Measurements from ENCODE around the gene CACNG6.

CACNG6 gene

DNA sequence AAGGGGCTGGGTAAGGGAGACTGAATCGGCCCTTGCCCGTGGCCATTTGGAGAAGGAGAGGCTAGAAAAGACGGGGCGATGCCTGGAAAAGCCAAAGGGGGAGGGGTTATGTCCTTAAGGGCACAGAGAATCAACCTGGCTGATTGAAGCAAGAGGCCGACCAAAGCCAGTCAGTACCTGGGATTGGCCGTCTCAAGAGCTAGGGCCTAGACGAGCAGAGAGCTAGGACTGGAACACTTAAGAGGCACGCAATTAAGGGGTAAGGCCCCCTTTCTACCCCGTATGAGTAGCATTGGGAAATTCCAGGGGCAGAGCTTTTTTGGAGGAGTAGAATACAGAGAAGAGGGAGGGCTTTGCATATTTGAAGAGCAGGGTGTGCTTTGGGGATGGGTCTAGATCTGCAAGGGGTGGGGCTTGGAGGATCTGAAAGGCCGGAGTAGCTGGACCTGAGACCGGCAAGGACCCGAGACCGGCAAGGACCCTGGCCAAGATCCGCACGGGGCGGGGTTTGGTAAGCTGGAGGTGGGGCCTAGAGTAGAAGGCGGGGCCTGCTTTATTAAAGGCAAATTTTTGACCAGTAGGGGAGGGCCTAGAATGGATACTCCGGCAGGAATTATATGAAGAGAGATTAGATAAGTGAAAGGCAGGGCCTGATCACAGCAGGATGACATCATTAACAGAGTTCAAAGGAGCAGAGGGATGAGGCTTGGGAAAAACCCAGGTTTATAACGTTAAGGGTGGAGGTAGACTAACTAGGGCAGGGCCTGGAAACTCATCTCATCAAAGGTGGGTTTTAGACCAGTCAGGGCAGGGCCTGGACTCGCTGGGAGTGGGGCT, 10.7 kb upstream of the CACNG6 start:
- DNase-seq (ENCODE audit: low read depth) = no peak
- no peak overlapping the region for H3K4me3 ChIP-seq (ENCODE audit: low read length)
- TF ChIP-seq, protein P1, sequence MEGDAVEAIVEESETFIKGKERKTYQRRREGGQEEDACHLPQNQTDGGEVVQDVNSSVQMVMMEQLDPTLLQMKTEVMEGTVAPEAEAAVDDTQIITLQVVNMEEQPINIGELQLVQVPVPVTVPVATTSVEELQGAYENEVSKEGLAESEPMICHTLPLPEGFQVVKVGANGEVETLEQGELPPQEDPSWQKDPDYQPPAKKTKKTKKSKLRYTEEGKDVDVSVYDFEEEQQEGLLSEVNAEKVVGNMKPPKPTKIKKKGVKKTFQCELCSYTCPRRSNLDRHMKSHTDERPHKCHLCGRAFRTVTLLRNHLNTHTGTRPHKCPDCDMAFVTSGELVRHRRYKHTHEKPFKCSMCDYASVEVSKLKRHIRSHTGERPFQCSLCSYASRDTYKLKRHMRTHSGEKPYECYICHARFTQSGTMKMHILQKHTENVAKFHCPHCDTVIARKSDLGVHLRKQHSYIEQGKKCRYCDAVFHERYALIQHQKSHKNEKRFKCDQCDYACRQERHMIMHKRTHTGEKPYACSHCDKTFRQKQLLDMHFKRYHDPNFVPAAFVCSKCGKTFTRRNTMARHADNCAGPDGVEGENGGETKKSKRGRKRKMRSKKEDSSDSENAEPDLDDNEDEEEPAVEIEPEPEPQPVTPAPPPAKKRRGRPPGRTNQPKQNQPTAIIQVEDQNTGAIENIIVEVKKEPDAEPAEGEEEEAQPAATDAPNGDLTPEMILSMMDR (IDR thresholded peaks at IDR 0.05; ENCODE audit: insufficient read depth, low read depth, low read length, missing control alignments) = no peak

DNA sequence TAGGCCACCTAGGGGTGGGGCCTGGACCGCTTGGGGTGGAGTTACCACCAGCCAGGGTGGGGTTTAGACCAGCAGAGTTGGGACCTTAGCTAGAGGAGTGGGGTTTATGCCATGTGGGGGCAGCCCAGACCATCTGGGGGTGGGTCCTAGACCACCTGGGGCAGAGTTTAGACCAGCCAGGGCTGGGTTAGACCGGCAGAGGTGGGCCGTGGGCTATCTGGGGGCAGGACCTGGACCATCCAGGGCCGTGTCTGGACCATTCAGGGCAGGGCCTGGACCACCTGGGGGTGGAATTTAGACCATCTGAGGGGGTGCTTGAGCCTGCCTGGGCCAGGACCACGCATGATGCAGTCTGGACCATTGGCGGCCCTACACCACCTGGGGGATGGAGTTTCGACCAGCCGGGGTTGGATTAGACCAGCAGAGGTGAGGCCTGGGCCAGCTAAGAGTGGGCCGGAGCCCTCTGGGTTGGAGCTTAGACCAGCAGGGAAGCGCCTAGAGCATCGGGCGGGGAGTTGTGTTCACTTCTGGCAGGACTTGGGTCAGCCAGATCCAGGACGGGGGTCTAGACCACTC, 10.0 kb upstream of the CACNG6 start:
- H3K4me3 ChIP-seq (ENCODE audit: low read length) = no peak overlapping the region
- TF ChIP-seq, protein P1 (IDR thresholded peaks at IDR 0.05; ENCODE audit: insufficient read depth, low read depth, low read length, missing control alignments) = no peak
- no peak for DNase-seq (ENCODE audit: low read depth)

DNA sequence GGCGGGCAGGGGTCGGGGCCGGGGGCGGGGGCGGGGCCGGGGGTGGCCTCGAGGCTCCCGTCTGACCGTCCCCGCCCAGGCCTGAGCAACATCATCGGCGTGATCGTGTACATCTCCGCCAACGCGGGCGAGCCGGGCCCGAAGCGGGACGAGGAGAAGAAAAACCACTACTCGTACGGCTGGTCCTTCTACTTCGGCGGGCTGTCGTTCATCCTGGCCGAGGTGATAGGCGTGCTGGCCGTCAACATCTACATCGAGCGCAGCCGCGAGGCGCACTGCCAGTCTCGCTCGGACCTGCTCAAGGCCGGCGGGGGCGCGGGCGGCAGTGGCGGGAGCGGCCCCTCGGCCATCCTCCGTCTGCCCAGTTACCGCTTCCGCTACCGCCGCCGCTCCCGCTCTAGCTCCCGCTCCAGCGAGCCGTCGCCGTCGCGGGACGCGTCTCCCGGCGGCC, 9.4 kb upstream of the CACNG6 start:
- TF ChIP-seq, protein P1 (IDR thresholded peaks at IDR 0.05; ENCODE audit: insufficient read depth, low read depth, low read length, missing control alignments) = no peak
- no peak overlapping the region for H3K4me3 ChIP-seq (ENCODE audit: low read length)
- no peak for DNase-seq (ENCODE audit: low read depth)

DNA sequence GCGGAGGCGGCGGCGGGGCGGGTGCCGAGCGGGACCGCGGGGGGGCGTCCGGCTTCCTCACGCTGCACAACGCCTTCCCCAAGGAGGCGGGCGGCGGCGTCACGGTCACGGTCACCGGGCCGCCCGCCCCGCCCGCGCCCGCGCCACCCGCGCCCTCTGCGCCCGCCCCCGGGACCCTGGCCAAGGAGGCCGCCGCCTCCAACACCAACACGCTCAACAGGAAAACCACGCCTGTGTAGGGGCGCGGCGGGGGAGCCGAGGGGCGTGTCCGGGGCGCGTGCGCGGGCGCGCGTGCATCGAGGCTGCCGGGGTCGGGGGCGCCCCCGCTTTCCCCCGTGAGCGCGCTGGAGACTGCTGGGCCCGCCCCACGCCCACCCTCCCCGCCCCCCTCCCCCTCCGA, 8.8 kb upstream of the CACNG6 start:
- DNase-seq (ENCODE audit: low read depth) = no peak
- TF ChIP-seq, protein P1 (IDR thresholded peaks at IDR 0.05; ENCODE audit: insufficient read depth, low read depth, low read length, missing control alignments) = no peak
- no peak overlapping the region for H3K4me3 ChIP-seq (ENCODE audit: low read length)

DNA sequence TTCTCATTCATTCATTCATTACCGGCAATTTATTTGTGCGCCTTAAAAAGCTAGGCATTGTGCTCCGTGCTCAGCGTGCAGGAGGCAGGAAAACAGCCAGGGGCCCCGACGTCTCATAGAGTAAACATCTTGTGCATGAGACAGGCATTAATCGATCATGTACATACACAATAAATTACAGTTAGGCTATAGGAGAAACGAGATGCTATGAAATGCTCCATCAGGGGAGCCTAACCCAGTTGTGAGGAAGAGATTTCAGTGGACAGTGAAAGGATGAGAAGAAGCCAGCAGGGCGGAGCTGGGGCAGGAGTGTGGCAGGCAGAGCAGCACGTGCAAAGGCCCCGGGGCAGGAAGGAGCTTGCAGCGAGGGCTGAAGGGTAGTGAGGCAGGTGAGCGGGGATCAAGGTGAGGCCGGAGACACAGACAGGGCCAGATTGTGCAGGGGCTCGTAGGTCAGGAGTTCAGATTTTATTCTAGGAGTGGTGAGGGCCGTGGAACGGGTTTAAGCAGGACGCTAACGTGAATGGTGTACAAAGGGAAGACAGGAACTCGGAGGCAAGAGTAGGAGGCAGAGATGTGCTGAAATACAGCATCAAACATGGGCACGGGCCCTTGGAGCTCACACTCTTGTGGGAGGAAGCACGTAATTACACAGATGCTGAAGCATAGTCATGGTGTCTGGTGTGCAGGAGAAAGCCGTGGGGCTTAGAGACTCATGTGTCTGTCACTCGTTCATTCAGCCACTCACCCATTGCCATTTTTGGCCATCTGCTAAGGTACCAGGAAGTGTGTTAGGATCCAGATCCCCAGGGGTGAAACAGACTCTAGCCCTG, 7.8 kb upstream of the CACNG6 start:
- no peak overlapping the region for H3K4me3 ChIP-seq (ENCODE audit: low read length)
- TF ChIP-seq, protein P1 (IDR thresholded peaks at IDR 0.05; ENCODE audit: insufficient read depth, low read depth, low read length, missing control alignments) = no peak
- DNase-seq (ENCODE audit: low read depth) = no peak

DNA sequence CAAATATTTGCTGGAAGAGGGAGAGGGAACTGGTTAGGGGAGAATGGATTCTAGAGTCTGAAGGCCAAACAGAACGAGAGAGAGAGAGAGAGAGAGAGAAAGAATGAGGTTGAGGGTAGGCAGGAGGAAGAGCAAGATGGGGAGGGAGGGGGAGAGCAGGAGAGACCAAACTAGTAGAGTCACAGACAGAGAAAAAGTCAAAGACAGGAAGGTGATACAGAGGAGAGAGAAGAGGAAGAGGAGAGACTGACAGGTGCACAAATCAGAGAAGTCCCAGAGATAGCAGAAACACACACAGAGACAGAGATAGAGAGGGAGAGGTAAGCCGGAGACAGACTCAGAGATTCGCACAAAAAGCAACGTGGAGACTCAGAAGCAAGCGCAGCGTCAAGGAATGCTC, 5.6 kb upstream of the CACNG6 start:
- no peak for DNase-seq (ENCODE audit: low read depth)
- H3K4me3 ChIP-seq (ENCODE audit: low read length) = no peak overlapping the region
- TF ChIP-seq, protein P1 (IDR thresholded peaks at IDR 0.05; ENCODE audit: insufficient read depth, low read depth, low read length, missing control alignments) = no peak
